Astrocyte of the cerebellum (primary cell): ENCODE data around the gene GRM3.

ENCODE experiments used
- DNase-seq: peaks from one replicate; pipeline ENCODE4 v3.0.0-alpha.2; 2011; ENCODE audit warnings: low read depth
- H3K4me3 ChIP-seq: 2 replicates; pipeline ENCODE4 v1.5.1; 2011; ENCODE audit warnings: mild to moderate bottlenecking, low read depth, low read length, moderate library complexity
- CTCF ChIP-seq: IDR thresholded peaks from 2 replicates; pipeline ENCODE4 v1.5.1; 2012; ENCODE audit warnings: low read length, low read depth, moderate library complexity, mild to moderate bottlenecking; ENCODE audit errors: missing control alignments
- in situ Hi-C: cut with HindIII; loops from 2 replicates; pipeline ENCODE4 v1.10.0; 2017; ENCODE audit warnings: low sequenced_read_pairs

GRM3 gene

GRCh38 chr7:86825264-86825663, 181.6 kb downstream of the GRM3 start:
- no peak for TF ChIP-seq CTCF
- in situ Hi-C loops, result no loop called here
- no peak overlapping the region for H3K4me3 ChIP-seq
- DNase-seq, result no peak

DNA sequence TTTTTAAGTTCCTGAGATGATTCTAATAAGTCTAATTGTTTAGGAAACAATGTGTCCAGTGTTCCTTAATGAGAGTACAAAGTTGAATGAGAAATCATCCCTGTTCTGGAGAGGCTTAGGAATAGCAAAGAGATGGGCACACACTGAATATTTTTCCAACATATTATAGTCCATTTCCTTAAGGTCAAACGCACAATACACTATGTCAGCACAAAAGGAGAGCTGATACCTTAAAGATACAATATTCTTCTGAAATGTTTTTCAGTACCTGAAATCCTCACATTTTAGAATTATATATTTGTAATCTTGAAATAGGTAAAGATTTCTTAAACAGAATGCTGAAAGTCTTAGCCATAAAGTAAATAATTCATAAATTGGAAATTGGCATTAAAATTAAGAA, 183.2 kb downstream of the GRM3 start:
- in situ Hi-C loops, result no loop called here
- DNase-seq, result no peak
- TF ChIP-seq CTCF, result no peak
- H3K4me3 ChIP-seq, result no peak overlapping the region

GRCh38 chr7:86833360-86833759, 189.7 kb downstream of the GRM3 start:
- TF ChIP-seq CTCF, result no peak
- DNase-seq, result no peak
- in situ Hi-C loops, result no loop called here
- H3K4me3 ChIP-seq, result no peak overlapping the region

DNA sequence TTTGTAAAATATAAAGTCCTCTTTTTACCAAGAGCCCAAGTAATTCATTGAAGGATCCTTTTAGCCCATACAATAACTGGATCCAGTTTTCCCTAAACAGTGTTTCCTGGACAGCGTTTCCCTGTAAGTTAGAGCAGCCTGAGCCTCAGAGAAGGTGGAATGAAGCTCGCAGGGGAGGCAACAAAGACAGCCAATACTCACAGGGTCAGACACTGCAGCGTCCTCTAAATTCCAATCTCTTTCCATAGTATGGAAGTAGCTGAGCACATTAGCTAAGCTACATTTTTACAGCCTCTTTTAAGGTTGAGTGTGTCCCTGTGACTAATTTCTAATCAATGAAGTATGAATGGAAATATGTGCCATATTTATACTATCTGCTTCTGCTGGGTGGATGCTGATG, 193.5 kb downstream of the GRM3 start:
- DNase-seq, result no peak
- no peak for TF ChIP-seq CTCF
- in situ Hi-C loops, result no loop called here
- no peak overlapping the region for H3K4me3 ChIP-seq

- no peak overlapping the region for H3K4me3 ChIP-seq
- in situ Hi-C loops, result no loop called here
- no peak for TF ChIP-seq CTCF
- no peak for DNase-seq
Measured at GRCh38 chr7:86844608-86845007, 200.9 kb downstream of the GRM3 start.

- TF ChIP-seq CTCF, result no peak
- in situ Hi-C loops, result no loop called here
- no peak overlapping the region for H3K4me3 ChIP-seq
- DNase-seq, result no peak
Measured at GRCh38 chr7:86846494-86847190, 202.9 kb downstream of the GRM3 start.
